GM12878 (cell line): ENCODE measurements around the gene KRTAP5-2.
"Not testable (repeated sequence)": the region's sequence is repeated elsewhere in the genome, so short reads cannot be mapped to it uniquely, and the experiment has no call there.

Source experiments
- EZH2 ChIP-seq: IDR thresholded peaks from 2 replicates; pipeline ENCODE4 v1.6.1; 2012; ENCODE audit warnings: low read depth, mild to moderate bottlenecking, control low read depth, inconsistent platforms, low read length, borderline replicate concordance; ENCODE audit not compliant: control insufficient read depth
- HDGF ChIP-seq: fragments of 450-650 bp; IDR thresholded peaks from 2 replicates; pipeline ENCODE4 v1.6.1; 2016; ENCODE audit warnings: antibody characterized with exemption
- JUND ChIP-seq: IDR thresholded peaks from 2 replicates; pipeline ENCODE4 v1.6.1; 2012; ENCODE audit warnings: low read depth, mild to moderate bottlenecking, low read length, improper control_type of control experiment, moderate library complexity
- RCOR1 ChIP-seq: conservative IDR thresholded peaks from 2 replicates; pipeline ENCODE4 v1.6.1; 2012; ENCODE audit warnings: low read depth, low read length, improper control_type of control experiment
- SPI1 ChIP-seq: IDR thresholded peaks from 2 replicates; pipeline ENCODE4 v1.6.1; 2011; ENCODE audit warnings: low read depth, mild to moderate bottlenecking, low read length, moderate library complexity, borderline replicate concordance; ENCODE audit not compliant: insufficient read depth
- SRF ChIP-seq, 2 experiments: IDR thresholded peaks; 2 replicates each; pipeline ENCODE4 v1.6.1; 2011; ENCODE audit warnings: low read depth in 2 of 2, low read length in 2 of 2, mild to moderate bottlenecking in 1 of 2, moderate library complexity in 1 of 2
- TF ChIP-seq, protein P1 (sequence below), 3 experiments: IDR thresholded peaks in 2 of 3; conservative IDR thresholded peaks in 1 of 3; 2 replicates each; pipeline ENCODE4 v1.5.1; 2011; ENCODE audit warnings: low read depth in 3 of 3, low read length in 3 of 3, mild to moderate bottlenecking in 3 of 3, control low read depth in 2 of 3, moderate library complexity in 2 of 3, inconsistent platforms in 1 of 3, mixed read lengths in 1 of 3; ENCODE audit not compliant: control insufficient read depth in 2 of 3, insufficient read depth in 1 of 3; ENCODE audit errors: extremely low read depth in 1 of 3
- TF ChIP-seq, protein P2 (sequence below): IDR thresholded peaks from 2 replicates; pipeline ENCODE4 v1.6.1; 2011; ENCODE audit warnings: low read depth, mild to moderate bottlenecking, low read length, moderate library complexity, borderline replicate concordance; ENCODE audit errors: extremely low read depth

DNA sequence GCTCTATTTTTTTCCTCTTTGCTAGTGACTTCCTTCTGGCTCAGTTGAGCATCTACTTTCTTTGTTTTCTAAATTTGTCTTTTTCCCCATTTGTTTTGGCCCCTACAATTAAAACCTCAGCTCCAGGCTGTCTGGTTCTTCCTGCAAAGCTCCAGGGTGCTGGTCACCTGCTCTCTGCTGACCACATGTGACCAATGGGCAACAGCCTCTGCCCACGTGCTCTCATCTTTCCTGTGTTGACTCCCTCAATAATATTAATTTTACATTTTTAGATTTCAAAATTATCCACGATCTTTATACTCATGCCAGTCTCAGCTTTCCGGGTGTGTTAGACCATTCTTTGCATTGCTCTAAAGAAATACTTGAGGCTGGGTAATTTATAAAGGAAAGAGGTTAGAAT is 312 bp upstream of the KRTAP5-2 start:
- TF ChIP-seq, protein P1, sequence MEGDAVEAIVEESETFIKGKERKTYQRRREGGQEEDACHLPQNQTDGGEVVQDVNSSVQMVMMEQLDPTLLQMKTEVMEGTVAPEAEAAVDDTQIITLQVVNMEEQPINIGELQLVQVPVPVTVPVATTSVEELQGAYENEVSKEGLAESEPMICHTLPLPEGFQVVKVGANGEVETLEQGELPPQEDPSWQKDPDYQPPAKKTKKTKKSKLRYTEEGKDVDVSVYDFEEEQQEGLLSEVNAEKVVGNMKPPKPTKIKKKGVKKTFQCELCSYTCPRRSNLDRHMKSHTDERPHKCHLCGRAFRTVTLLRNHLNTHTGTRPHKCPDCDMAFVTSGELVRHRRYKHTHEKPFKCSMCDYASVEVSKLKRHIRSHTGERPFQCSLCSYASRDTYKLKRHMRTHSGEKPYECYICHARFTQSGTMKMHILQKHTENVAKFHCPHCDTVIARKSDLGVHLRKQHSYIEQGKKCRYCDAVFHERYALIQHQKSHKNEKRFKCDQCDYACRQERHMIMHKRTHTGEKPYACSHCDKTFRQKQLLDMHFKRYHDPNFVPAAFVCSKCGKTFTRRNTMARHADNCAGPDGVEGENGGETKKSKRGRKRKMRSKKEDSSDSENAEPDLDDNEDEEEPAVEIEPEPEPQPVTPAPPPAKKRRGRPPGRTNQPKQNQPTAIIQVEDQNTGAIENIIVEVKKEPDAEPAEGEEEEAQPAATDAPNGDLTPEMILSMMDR (IDR thresholded peaks at IDR 0.05 in 2 of 3, conservative IDR thresholded peaks at IDR 0.05 in 1 of 3; ENCODE audit: control insufficient read depth in 2 of 3, extremely low read depth in 1 of 3, insufficient read depth in 1 of 3, low read depth in 3 of 3, low read length in 3 of 3), result not testable (repeated sequence)
- not testable (repeated sequence) for TF ChIP-seq EZH2; HDGF; RCOR1; JUND; SRF (IDR thresholded peaks at IDR 0.05; ENCODE audit: low read depth in 2 of 2, low read length in 2 of 2); SPI1
- TF ChIP-seq, protein P2, sequence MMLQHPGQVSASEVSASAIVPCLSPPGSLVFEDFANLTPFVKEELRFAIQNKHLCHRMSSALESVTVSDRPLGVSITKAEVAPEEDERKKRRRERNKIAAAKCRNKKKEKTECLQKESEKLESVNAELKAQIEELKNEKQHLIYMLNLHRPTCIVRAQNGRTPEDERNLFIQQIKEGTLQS, result not testable (repeated sequence)
